ENCODE measurements around the gene KRT34.
A peak's percentile ranks its signal among the peaks of the same experiment; 100 is the strongest.
"Not testable (repeated sequence)": the region's sequence is repeated elsewhere in the genome, so short reads cannot be mapped to it uniquely, and the experiment has no call there.

KRT34 gene

DNA sequence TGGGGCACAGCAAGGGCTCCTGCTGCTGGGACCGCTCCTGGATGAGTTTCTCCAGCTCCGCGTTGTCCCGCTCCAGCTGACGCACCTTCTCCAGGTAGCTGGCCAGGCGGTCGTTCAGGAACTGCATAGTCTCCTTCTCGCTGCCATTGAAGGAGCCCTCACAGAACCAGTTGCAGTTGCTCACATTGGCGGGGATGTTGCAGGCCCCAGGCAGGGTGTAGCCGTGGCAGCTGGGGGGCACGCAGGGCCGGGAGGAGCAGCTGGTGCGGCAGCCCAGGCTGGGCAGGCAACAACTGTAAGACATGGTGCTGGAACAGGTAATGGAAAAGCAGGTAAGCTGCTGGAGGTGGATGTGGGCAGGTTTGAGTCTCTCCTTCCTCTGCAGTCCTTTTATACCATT, at the start of gene KRT34:
KRT34 (minus strand) TSS at position 364 of the 400 bp plus-strand sequence; CDS start at position 304, 60 bp downstream.
- DNase-seq, result not testable (repeated sequence)

DNA sequence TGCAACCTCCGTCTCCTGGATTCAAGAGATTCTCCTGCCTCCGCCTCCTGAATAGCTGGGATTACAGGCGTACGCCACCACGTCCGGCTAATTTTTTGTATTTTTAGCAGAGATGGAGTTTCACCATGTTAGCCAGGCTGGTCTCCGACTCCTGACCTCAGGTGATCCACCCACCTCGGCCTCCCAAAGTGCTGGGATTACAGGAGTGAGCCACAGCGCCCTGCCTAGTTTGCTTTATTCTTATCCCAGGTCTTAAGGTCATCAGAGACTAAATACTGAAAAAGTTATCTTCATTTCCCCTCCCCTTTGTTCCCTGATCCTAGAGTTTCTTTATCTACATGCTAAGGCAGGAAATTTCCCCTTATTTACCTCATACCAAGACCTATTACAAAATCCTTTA, 48.3 kb upstream of the KRT34 start:
- not testable (repeated sequence) for DNase-seq

DNA sequence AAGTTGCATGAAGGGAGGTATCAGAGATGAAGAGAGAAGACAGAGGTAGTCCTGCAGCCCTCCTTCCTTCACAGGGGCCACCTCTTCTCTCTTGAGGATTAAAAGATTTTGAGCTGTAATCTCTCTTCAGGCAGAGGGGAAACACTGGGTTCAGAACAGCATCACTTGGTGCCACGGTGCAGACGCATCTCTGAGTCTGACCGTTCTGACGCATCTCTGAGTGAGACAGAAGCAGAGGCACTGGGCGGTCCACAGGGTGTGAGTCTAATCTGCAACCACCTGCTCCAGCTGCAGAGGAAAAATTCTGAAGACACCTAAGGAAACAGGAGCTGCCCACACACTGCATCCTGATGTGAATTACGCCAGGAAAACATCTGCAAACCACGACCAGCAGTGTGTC, 47.6 kb upstream of the KRT34 start:
- no peak for DNase-seq

DNA sequence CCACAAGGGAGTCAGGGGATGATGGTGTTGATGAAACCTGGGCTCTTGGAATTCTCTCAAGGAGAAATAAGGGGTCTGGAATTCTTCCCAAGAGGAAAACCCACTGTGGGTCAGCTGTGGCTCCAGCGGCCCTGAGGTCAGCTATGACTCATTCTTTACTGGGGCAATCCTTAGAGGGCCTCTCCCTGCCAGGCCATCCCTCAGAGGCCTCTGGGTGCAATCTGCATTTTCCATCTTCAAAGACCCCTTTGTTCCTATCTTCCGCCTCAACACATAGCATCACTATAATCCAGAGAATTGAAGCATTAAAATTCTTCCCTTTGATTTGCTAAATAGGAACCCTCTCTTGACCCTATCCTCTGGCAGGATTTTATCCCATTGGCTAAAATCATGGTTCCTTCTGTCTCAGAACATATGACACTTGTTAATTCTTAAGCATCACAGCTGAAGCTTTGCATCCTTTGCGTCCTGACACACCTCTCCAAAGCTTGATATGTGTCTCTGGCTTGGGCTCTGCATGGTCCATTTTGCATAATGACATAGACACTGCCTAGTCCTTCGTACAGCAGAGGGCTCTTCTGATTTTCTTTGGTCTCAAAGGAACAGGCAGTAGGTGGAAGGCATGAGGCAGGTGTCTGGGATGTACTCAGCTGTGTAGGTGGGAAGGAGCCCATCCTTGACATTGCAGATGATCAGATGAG, 46.6 kb upstream of the KRT34 start:
- DNase-seq, result no peak

DNA sequence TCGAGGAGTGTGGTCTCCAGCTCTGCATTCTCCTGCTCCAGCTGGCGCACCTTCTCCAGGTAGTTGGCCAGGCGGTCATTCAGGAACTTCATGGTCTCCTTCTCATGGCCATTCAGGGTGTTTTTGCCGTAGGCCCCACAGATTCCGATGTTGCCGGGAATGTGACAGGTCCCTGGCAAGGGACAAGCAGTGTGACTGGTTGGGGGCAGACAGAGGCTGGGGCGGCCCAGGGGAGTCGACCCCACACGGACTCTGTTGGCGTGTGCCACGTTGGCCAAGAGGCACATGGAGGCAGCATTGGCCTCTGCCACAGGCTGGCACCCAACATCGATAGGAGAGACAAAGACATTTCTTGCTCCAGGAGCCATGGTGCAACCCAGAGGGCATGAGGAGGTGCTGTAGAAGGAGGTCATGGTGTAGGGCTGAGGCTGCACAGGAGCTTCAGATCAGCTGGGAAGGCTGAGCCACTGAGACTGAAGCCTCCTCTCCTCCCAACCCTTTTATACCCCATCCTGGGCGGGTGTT, 42.1 kb upstream of the KRT34 start, which contains the start of gene KRT37:
KRT37 (minus strand) TSS at position 475 of the 525 bp plus-strand sequence; CDS start at position 413, 62 bp downstream.
- no peak for DNase-seq

DNA sequence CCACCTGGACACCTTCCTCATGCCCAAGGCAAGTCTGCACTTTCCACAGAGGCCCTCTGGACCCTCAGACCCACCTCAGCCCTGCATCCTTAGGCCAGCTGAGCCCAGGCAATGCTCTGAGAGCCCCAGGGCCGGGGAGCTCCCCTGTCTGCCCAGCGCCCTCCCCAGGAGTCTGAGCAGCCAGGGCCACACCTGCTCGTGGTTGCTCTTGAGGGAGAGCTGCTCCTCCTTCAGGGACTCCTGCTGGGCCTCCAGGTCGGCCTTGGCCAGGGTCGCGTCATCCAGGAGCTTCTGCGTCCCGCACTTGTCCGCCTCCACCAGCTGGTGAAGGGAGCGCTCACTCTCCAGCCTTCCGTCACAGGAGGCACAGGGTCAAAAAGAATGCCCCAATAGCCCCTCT, 40.5 kb upstream of the KRT34 start:
- DNase-seq, result not testable (repeated sequence)

DNA sequence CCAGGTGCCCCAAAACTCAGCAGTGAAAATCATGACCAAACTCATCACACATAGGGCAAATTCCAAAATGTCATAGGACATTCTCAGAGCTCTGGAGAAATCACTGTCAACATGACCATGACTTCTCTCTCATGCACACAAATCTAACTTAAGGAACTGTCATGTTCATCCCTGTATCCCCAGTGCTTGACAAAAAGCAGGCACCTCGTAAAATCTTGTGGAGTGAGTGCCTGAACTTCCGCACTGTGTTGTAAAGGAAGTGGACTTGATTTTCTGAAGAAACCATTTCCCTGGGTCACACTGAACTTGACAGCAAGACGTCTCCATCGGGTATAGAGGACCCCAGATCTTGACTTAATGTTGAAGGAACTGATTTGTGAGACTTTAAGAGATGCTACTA, 39.5 kb upstream of the KRT34 start:
- no peak for DNase-seq

DNA sequence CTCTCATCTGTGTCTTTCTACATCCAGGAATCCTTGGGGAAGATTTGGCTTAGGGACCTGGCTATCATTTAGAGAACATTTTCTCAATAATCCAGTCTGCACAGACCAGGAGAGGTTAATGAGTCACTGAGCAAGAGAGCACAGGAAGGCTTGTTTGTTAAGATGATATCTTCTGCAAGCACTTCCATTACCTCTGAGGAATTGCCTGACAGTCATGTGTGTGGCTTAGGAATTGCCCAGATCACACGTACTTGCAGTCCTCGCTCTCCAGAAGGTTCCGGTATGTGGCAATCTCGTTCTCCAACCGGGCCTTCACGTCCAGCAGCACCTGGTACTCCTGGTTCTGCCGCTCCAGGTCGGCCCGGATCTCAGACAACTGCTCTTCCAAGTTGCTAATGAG, 39.0 kb upstream of the KRT34 start:
- no peak for DNase-seq

DNA sequence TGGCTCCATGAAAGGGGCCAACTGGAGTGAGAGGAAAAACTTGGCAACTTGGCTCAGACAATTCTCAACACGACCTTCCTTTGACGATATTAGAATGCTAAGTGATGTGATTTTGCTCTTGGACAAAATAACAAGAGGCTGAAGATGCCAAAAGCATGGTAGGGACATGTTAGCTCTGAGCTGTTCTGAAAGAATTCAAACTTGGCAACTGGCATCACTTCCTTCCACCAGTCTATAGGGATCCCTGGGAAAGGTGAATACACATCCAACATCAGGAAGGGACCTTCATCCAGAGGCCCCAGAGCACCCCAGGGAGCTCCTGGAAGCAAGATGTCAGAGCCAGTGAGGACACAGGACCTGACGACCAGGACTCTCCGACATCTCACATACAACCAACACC, 38.0 kb upstream of the KRT34 start:
- no peak for DNase-seq

DNA sequence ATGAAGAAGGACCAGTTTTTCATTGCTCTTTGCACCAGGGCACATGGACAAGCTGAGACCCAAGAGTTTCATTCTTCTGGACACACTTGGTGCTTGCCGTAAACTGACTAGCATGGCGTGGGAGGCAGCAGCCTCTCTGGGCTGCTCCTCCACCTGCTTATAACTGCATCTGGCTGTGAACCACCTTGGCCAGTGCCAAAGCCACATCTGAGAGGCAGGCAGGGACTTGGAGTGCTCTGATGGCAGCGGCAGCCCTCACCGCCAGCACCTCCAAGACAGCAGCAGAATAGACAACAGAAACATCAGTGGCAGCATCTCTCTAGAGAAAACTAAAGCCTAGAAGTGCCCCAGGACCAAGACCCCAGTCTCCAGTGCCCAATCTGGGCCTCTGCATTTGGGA, 37.6 kb upstream of the KRT34 start:
- no peak for DNase-seq

DNA sequence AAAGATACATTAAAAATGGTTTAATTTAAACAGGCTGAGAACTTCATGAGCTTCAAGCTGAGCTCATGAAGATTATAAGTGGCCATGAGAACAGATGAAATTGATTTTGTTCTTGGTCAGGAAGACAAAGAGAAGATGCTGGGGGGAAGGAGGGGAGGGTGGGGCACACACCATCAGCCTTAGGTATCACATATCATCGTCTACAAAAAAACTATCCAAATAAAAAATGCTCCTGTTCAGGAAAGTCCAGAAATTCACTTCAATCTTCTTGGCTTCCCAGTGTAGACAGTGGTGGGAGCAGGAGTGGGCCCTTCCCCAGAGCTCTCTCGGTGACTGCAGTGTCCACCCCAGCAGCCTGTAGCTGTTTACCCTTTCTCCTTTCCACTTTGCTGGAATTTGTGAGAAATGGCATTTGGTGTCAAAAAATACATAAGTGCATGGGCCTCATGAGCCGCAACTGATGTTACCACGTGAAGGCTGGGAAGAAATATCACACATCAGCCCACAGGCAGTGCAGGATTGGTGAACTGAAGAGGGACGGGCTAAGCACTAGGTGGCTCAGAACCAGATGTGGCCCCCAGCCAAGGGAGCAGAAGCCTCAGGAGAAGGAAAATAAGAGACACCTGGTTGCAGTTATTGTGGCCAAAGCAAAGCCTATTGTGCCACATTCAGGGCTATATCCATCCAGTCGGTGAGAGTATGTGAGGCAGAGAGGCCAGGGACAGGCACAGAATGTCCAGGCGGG, 36.2 kb upstream of the KRT34 start:
- no peak for DNase-seq

DNA sequence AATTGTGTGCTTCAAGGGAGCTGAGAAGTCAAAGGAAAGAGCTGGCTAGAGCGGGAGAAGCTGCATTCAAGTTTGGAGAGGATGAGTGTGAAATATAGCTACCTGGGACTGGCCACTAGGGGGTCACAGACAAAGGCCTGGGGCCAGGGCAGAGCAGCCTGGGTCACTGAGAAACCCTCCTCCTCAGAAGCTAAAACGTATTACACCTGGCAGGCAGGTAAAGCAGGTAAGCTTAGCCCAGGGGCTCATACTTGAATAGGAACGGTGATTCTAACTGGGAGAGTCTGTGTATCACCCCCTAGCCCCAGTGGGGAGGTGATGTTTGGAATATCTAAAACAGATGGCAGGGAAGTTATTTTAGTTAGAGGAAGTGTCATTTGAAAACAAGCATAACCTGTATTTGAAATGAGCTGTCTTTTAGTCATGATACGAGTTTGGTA, 35.5 kb upstream of the KRT34 start:
- DNase-seq, result peak; percentile 38

DNA sequence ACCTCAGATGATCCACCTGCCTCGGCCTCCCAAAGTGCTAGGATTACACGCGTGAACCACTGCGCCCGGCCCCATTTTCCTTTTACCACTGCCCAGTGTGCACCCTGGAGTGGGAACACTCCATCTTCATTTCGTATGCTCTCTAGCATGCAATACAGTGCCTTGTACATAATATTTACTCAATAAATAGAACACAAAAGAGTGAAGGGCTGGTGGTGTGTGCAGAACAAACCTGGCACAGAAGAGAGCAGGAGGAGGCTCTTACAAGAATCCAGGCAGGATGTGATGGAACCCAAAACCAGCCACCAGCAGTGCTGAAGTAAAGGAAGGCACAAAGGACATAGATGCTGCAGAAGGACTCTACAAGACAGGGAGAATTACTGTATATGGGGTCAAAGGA, 35.0 kb upstream of the KRT34 start:
- peak; percentile 79 for DNase-seq

DNA sequence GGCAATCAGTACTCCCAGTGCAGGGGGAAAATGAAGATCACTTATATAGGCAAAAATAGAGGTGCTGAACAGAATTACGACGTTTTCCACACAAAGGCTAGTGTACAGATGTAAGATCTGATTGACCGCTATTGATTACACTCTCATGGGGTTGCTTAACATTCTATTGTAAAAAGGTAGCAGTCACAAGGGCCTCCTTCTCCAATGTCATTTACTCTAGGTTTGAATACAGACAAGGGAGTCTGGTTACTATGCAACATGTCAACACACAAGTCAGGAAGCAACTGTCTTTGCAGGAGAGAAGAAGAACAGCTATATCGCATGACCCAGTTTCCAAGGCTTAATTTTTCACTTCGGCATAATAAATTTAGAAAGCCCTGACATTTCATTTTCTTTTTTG, 34.4 kb upstream of the KRT34 start:
- peak; percentile 63 for DNase-seq

DNA sequence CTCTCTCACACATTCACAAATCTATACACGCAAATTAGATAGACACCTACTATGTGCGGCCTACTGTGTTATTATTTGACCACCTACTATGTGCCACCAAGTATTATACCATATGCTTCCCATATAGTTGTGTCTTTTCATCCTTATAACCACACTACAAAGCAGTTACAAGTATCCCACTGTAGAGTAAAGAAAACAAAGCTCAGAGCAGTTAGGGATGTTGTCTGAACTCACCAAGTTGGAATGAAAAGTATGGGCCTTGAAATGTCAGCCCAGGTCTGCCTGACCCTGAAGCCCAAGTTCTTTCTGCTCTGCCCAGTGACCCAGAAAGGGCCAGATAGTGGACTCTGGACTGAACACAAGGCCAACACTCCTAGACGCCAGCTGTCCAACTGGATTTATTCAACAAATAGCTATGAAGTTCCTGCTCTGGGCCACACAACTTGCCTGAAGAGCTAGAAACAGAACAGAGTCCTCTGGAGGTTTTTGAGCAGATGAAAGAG, 33.8 kb upstream of the KRT34 start:
- no peak for DNase-seq

DNA sequence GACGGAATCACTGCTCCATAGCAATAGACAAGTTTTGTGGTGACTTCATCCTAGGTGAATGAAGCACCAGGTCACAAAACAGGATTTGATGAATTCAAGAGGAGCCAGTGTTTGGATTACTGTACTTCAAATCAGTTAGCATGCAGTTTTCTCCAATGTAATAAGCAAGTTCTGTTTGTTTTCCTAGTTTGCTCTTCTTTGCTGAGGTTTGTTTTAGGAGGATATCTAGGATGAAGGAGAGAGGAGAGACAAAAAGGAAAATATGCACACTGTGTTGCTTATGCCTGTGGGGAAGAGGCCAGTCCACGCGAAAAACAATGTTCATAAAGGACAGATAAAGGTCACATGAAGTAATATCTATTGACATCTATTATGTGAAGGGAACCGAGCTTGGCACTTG, 33.3 kb upstream of the KRT34 start:
- DNase-seq, result no peak

DNA sequence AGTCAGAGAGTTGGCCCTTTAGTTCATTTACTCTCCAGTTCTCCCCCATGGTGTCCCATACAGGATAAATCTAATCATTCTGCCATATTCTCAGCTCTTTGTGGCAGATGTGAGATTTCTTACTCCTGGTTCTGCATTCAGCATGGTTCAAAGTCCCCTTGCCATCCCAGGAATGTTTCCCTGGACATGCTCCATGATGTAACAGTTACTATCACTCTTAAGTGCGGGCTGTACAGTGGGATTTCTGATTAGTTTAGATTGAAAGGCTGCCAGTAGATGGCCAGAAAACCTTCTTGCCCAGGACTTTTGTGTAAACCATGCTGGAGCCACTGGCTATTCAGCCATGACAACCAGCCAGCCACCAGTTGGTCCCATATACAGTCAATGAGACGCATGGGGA, 31.9 kb upstream of the KRT34 start:
- DNase-seq, result no peak

DNA sequence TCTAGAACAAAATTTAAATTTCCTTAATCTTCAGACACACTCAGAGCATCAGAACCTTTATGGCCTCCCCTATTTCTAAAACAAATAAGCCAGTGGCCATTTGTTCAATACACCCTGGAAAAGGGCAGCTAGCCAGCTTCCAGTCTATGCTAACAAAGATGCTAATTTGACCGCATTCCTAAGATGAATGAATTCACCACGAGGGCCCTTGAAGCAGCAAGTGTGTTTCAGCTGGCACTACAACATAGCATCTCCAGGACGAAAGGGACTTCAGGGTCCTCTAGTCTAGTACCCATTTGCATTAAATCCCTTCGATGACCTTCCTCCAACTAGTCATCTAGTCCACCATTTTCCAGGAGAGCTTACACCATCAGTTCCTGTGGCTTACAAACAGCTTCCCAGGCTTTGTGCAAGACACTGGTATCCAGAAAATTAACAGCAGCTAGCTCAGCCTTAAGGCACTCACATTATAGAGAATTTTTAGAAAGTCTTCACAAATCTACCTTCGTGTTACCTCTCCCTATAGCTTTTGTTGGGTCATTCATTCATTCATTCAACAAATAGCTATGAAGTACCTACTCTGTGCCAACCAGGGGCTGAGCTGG, 31.3 kb upstream of the KRT34 start:
- DNase-seq, result no peak

DNA sequence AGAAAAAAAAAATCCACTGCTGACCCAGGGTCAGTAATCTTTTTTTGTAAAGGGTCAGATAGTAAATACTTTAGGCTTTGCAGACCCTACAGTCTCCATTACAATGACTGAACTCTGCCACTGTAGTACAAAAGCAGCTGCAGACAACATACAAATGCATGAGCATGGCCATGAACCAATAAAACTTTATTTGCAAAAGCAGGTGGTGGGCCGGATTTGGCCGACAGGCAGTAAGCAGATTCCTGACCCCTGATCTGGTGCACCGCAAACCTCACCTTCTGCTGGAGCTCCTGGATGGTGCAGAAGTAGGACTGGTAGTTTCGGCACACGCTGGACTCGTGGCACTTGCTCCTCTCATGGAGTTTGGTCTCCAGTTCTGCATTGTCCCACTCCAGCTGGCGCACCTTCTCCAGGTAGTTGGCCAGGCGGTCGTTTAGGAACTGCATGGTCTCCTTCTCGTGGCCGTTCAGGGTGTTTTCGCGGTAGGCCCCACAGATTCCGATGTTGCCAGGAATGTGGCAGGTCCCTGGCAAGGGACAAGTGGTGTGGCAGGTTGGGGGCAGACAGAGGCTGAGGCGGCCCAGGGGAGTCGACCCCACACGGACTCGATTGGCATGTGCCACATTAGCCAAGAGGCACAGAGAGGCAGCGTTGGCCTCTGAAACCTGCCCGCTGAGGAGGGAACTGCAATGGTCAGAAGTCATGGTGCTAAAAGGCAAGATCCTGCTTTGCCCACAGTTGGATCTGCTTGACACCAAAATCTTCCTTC, 29.1 kb upstream of the KRT34 start:
- DNase-seq, result no peak

DNA sequence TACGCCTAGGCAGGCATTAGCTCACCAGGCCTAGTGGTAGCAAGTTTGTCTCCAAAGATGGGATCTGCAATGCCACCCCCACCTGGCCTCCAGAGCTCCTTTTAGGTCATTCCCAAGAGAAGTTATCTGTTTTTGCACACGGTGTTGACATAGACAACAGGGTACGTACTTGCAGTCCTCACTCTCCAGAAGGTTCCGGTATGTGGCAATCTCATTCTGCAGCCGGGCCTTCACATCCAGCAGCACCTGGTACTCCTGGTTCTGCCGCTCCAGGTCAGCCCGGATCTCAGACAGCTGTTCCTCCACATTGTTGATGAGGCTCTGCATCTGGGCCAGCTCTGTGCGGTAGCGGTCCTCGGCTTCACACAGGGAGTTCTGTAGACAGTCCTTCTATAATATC, 25.1 kb upstream of the KRT34 start:
- no peak for DNase-seq

DNA sequence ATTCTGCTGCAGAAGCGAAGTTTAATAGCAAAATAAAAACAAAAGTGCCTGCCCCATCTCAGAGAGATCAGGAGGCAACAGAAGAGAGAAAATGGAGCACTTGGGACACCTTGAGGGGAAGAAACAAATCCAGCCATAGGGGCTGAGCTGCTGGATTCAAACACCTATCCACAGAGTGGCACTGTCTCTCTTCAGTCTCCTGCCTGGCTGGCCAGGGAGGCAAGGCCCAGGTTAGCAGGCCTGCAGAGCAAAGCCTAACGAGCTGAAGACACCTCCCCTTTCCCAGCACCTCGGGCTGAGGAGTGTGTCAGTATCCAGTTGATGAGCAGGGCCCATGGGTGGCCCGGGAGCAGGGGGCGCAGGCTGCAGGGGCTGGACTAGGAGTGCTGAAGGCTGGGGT, 24.1 kb upstream of the KRT34 start:
- no peak for DNase-seq

DNA sequence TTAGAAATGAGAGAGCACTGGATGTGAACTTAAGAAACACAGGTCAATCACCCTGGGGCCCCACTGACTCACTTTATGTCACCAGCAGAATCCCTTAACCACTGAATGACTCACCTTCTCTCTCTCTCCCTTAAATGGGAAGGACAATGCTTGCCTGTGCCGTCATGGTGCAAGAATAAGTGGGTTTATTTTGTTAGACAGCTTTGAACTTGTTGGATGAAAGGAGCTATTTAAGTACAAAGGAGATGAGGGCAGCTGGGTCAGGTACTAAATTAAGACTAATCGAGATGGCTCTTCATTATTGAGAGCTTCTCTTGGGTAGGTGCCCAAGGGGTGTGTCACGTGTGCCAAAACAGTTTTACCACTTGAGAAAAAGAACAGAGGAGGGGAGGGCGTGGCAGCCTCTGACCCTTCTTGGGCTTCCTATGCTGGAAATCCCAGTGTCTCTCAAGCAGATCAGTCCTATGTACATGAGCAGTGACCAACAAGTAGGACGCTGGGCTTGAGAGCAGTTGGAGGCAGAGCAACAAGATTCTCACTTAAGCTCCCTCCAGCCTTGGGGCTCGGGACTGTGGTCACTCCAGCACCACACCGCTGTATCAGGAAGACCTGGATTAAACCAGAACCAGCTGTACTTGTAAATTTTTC, 22.0 kb upstream of the KRT34 start:
- peak; percentile 56 for DNase-seq

All from NCI-H774 (cell line).